IMR-90 (cell line): Measurements from ENCODE around the gene ATG14. TPM values are rescaled to one million over a fixed set of nuclear protein-coding genes. Genes with fewer than 3 reads are reported as not detected.

Source experiments
- ATAC-seq: fragments of 200-7000 bp; cut with Tn5 transposase; 2 replicates; pipeline ENCODE4 v1.9.1; 2020; ENCODE audit warnings: low read depth, mild to moderate bottlenecking, moderate library complexity
- BruUV-seq: library from RNA; stranded (reverse); fragments of 400-500 nt; replicated peaks from 2 replicates; lab custom pipeline; 2021; lab: Mats Ljungman, UMichigan
- CTCF ChIA-PET: fragments of 300-600 bp; formaldehyde crosslinking; extraction: SDS; loops from one replicate; lab custom pipeline; 2021; ENCODE audit warnings: antibody characterized with exemption; lab: Yijun Ruan, JAX
- POLR2A ChIA-PET: fragments of 300-600 bp; sonication (Branson Sonifier 250); formaldehyde crosslinking; loops from one replicate; lab custom pipeline; 2022; ENCODE audit warnings: antibody characterized with exemption; ENCODE audit not compliant: unreplicated experiment; lab: Charles Lee
- DNase-seq: peaks from one replicate; pipeline ENCODE4 v3.0.0; 2013
- H2AFZ ChIP-seq: replicated peaks from 2 replicates; pipeline ENCODE3; 2013; ENCODE audit warnings: low read length, mild to moderate bottlenecking; ENCODE audit not compliant: poor library complexity
- H2AK5ac ChIP-seq: 2 replicates; pipeline ENCODE4 v1.6.1; 2013; ENCODE audit warnings: low read depth, low read length, inconsistent platforms
- H2AK9ac ChIP-seq: replicated peaks from 2 replicates; pipeline ENCODE3; 2013; ENCODE audit warnings: mild to moderate bottlenecking, low read depth, low read length, moderate library complexity; ENCODE audit not compliant: poor library complexity
- H2BK120ac ChIP-seq: 2 replicates; pipeline ENCODE4 v1.6.1; 2013; ENCODE audit warnings: low read depth, low read length, inconsistent platforms
- H2BK15ac ChIP-seq: 3 replicates; pipeline ENCODE4 v1.6.1; 2013; ENCODE audit warnings: low read depth, low read length, inconsistent platforms
- H2BK20ac ChIP-seq: 2 replicates; pipeline ENCODE4 v1.6.1; 2013; ENCODE audit warnings: low read depth, mild to moderate bottlenecking, inconsistent platforms, low read length, moderate library complexity
- H2BK5ac ChIP-seq: 2 replicates; pipeline ENCODE4 v1.6.1; 2013; ENCODE audit warnings: mild to moderate bottlenecking, low read depth, low read length, inconsistent platforms; ENCODE audit not compliant: poor library complexity, severe bottlenecking
- H3K14ac ChIP-seq: replicated peaks from 2 replicates; pipeline ENCODE4 v1.6.1; 2013; ENCODE audit warnings: low read depth, low read length, inconsistent platforms
- H3K18ac ChIP-seq: 2 replicates; pipeline ENCODE4 v1.6.1; 2013; ENCODE audit warnings: low read depth, low read length, control low read depth
- H3K23ac ChIP-seq: 2 replicates; pipeline ENCODE4 v1.6.1; 2013; ENCODE audit warnings: low read depth, low read length, inconsistent platforms
- H3K27ac ChIP-seq: 2 replicates; pipeline ENCODE4 v1.5.1; 2013; ENCODE audit warnings: mild to moderate bottlenecking, control low read depth, low read length; ENCODE audit not compliant: insufficient read depth
- H3K27me3 ChIP-seq: 2 replicates; pipeline ENCODE4 v1.6.1; 2013; ENCODE audit warnings: low read length; ENCODE audit not compliant: control insufficient read depth, insufficient read depth
- H3K36me3 ChIP-seq: 2 replicates; pipeline ENCODE4 v1.6.1; 2013; ENCODE audit warnings: low read length, mixed read lengths; ENCODE audit not compliant: control insufficient read depth, insufficient read depth
- H3K4ac ChIP-seq: 2 replicates; pipeline ENCODE4 v1.6.1; 2013; ENCODE audit warnings: low read depth, low read length, inconsistent platforms
- H3K4me1 ChIP-seq: 2 replicates; pipeline ENCODE4 v1.6.1; 2013; ENCODE audit warnings: low read length, mixed read lengths; ENCODE audit not compliant: control insufficient read depth, insufficient read depth
- H3K4me2 ChIP-seq: 2 replicates; pipeline ENCODE4 v1.6.1; 2013; ENCODE audit warnings: low read depth, mild to moderate bottlenecking, control low read depth, low read length, moderate library complexity
- H3K4me3 ChIP-seq: 2 replicates; pipeline ENCODE4 v1.5.1; 2013; ENCODE audit warnings: low read depth, mild to moderate bottlenecking, control low read depth, low read length, moderate library complexity; ENCODE audit not compliant: insufficient read depth
- H3K56ac ChIP-seq: 2 replicates; pipeline ENCODE4 v1.6.1; 2013; ENCODE audit warnings: low read length, inconsistent platforms; ENCODE audit not compliant: insufficient read depth; ENCODE audit errors: extremely low read depth
- H3K79me1 ChIP-seq, 2 experiments: 2 replicates each; pipeline ENCODE4 v1.6.1; 2013; ENCODE audit warnings: low read length in 2 of 2, inconsistent platforms in 1 of 2, low read depth in 1 of 2
- H3K9ac ChIP-seq: 2 replicates; pipeline ENCODE4 v1.6.1; 2013; ENCODE audit warnings: low read depth, low read length, control low read depth
- H3K9me1 ChIP-seq: 2 replicates; pipeline ENCODE4 v1.6.1; 2013; ENCODE audit warnings: low read length, inconsistent platforms; ENCODE audit not compliant: insufficient read depth
- H3K9me3 ChIP-seq: 2 replicates; pipeline ENCODE4 v1.6.1; 2013; ENCODE audit warnings: low read length; ENCODE audit not compliant: control insufficient read depth, insufficient read depth
- H4K20me1 ChIP-seq: 2 replicates; pipeline ENCODE4 v1.6.1; 2013; ENCODE audit warnings: low read length, inconsistent platforms; ENCODE audit not compliant: insufficient read depth
- H4K5ac ChIP-seq: 2 replicates; pipeline ENCODE4 v1.6.1; 2013; ENCODE audit warnings: mild to moderate bottlenecking, low read depth, low read length, control low read depth
- H4K8ac ChIP-seq, 2 experiments: 2 replicates each; pipeline ENCODE4 v1.6.1; 2013; ENCODE audit warnings: low read depth in 2 of 2, low read length in 2 of 2, control low read depth in 1 of 2, inconsistent platforms in 1 of 2
- H4K91ac ChIP-seq: 2 replicates; pipeline ENCODE4 v1.6.1; 2013; ENCODE audit warnings: low read depth, low read length, inconsistent platforms; ENCODE audit not compliant: insufficient read depth
- BHLHE40 ChIP-seq: fragments of 150-350 bp; IDR thresholded peaks from 2 replicates; pipeline ENCODE4 v1.6.1; 2016; ENCODE audit warnings: mild to moderate bottlenecking, low read depth, low read length
- CEBPB ChIP-seq: IDR thresholded peaks from 2 replicates; pipeline ENCODE4 v1.6.1; 2012; ENCODE audit warnings: low read depth, low read length, improper control_type of control experiment
- CHD1 ChIP-seq: IDR thresholded peaks from 2 replicates; pipeline ENCODE4 v1.6.1; 2012; ENCODE audit warnings: low read depth, low read length, improper control_type of control experiment
- FOS ChIP-seq: fragments of 150-350 bp; IDR thresholded peaks from 2 replicates; pipeline ENCODE4 v1.6.1; 2016; ENCODE audit warnings: low read depth, low read length
- MAFK ChIP-seq: IDR thresholded peaks from 2 replicates; pipeline ENCODE4 v1.6.1; 2012; ENCODE audit warnings: low read depth, low read length, improper control_type of control experiment
- MAZ ChIP-seq: IDR thresholded peaks from 2 replicates; pipeline ENCODE4 v1.6.1; 2012; ENCODE audit warnings: low read depth, mild to moderate bottlenecking, low read length, improper control_type of control experiment, moderate library complexity, borderline replicate concordance
- MXI1 ChIP-seq: IDR thresholded peaks from 2 replicates; pipeline ENCODE4 v1.6.1; 2012; ENCODE audit warnings: low read depth, mild to moderate bottlenecking, low read length, moderate library complexity, borderline replicate concordance
- NFE2L2 ChIP-seq: fragments of 150-350 bp; IDR thresholded peaks from 2 replicates; pipeline ENCODE4 v1.6.1; 2016; ENCODE audit warnings: low read depth, mild to moderate bottlenecking, low read length
- POLR2A ChIP-seq: IDR thresholded peaks from 2 replicates; pipeline ENCODE4 v1.6.1; 2012; ENCODE audit warnings: mild to moderate bottlenecking, low read depth, low read length
- RAD21 ChIP-seq: IDR thresholded peaks from 2 replicates; pipeline ENCODE4 v1.6.1; 2012; ENCODE audit warnings: low read length, improper control_type of control experiment
- RCOR1 ChIP-seq: IDR thresholded peaks from 2 replicates; pipeline ENCODE4 v1.6.1; 2012; ENCODE audit warnings: mild to moderate bottlenecking, low read length, improper control_type of control experiment; ENCODE audit not compliant: insufficient replicate concordance
- RFX5 ChIP-seq: IDR thresholded peaks from 2 replicates; pipeline ENCODE4 v1.8.0; 2012; ENCODE audit warnings: low read depth, mild to moderate bottlenecking, low read length, moderate library complexity
- WGBS, 2 experiments: methylation state at CpG; one replicate each; pipeline versions ENCODE4 v1.1.5 to v1.1.7; 2013; ENCODE audit warnings: missing lambda C conversion rate in 2 of 2; ENCODE audit not compliant: insufficient read length in 1 of 2; ENCODE audit errors: extremely low coverage in 2 of 2; 5-methylcytosine and 5-hydroxymethylcytosine counted together
- dilution Hi-C: fragments of 300-500 bp; cut with HindIII; formaldehyde crosslinking; loops from one replicate; pipeline ENCODE4 v1.14.3; 2018; ENCODE audit warnings: low sequenced_read_pairs; ENCODE audit not compliant: unreplicated experiment
- in situ Hi-C: fragments of 300-500 bp; cut with MboI; formaldehyde crosslinking; loops from 3 replicates; pipeline ENCODE4 v1.14.3; 2019; ENCODE audit warnings: low sequenced_read_pairs, inconsistent platforms, mixed read lengths
- intact Hi-C: fragments of 100-400 bp; cut with micrococcal nuclease; formaldehyde crosslinking; loops from 2 replicates; pipeline ENCODE4 v1.10.0; 2022
- polyA plus RNA-seq, 3 experiments: library from polyadenylated mRNA; depleted of rRNA; stranded (reverse); fragments of >200 nt; gene quantifications; 2 replicates each; pipeline ENCODE4 v1.2.3, GENCODE V29; 2012; ENCODE audit warnings: low replicate concordance in 1 of 3
- total RNA-seq: library from RNA; depleted of rRNA; stranded (reverse); fragments of >200 nt; gene quantifications from 2 replicates; pipeline ENCODE4 v1.2.3, GENCODE V29; 2012
- TF ChIP-seq, protein P1 (sequence below): conservative IDR thresholded peaks from 2 replicates; pipeline ENCODE4 v1.5.1; 2012; ENCODE audit warnings: mild to moderate bottlenecking, low read depth, low read length, improper control_type of control experiment
- TF ChIP-seq, protein P2 (sequence below): fragments of 150-350 bp; IDR thresholded peaks from 2 replicates; pipeline ENCODE4 v1.6.1; 2016; ENCODE audit warnings: low read depth, mild to moderate bottlenecking, low read length, moderate library complexity, borderline replicate concordance
- TF ChIP-seq, protein P3 (sequence below): fragments of 150-350 bp; IDR thresholded peaks from 2 replicates; pipeline ENCODE4 v1.6.1; 2017; ENCODE audit warnings: mild to moderate bottlenecking, antibody characterized with exemption, low read length, low read depth

Gene ATG14
- total and polyA plus RNA-seq, 2 of the 4 experiments (the other 2 are of a cell fraction) = 5.0 to 12.4 TPM

DNA sequence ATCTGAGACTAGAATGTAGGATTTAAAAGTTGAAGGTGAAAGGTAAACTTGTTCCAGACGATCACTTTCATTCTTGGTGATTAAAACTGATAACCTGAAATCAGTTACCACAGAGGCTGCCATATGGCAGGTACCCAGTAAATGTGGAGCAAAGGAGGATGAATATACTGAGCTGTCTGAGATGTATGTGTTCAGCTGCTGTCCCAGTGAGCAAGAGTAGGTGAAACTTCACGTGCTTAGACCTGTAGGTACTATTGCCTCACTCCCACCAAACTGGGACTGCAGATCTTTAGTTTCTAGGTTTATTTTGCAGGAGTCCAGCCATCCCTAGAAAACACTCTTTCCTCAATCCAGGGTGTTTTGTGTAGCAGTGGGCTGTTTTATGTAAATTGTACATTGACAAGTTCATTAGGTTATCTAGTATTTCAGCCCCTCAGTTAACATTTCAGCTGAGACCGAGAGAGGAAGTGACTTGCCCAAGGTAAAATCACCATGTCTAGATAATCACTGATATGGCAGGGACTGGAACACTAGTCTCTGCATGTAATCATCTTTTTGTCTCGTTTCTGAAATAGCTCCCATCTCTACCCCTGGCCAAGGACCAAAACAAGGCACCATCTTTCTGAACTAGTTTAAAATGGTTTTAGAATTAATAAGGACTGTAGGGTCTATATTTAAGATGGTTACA is 62.7 kb downstream of the ATG14 start:
- Histone ChIP-seq H3K4me3 (no peak overlapping the region), H2BK120ac (no peak overlapping the region), H3K9me1 (peaks cover 7% of the 10 kb centered on the region), H2AK9ac (no peak overlapping the region), H3K18ac (no peak overlapping the region), H4K5ac (no peak overlapping the region), H3K23ac (no peak overlapping the region), H3K9ac (no peak overlapping the region), H3K14ac (no peak overlapping the region), H2BK5ac (no peak overlapping the region), H3K56ac (no peak overlapping the region), H2BK20ac (no peak overlapping the region), H4K8ac (no peak overlapping the region), H3K4me2 (no peak overlapping the region), H4K20me1 (peaks cover 36% of the 10 kb centered on the region; the same call in 1 of the 2 replicates), H3K4me1 (no peaks in the 10 kb centered on the region), H3K79me1 (peaks cover 39 to 73% of the 10 kb centered on the region in 2 experiments), H3K27me3 (no peaks in the 10 kb centered on the region), H2BK15ac (no peak overlapping the region), H2AFZ (no peak overlapping the region), H2AK5ac (no peak overlapping the region), H3K27ac (no peak overlapping the region), H3K9me3 (no peaks in the 10 kb centered on the region), H3K4ac (no peak overlapping the region), H4K91ac (no peak overlapping the region), H3K36me3 (peaks cover 22% of the 10 kb centered on the region)
- intact Hi-C loops = no loop called here
- no peak for DNase-seq
- no TSS peak for BruUV-seq
- WGBS, 2 experiments = 17% methylated on average over 1 of the region's 4 CpGs; no CpG with 5 or more reads in 1 of the 2 experiments
- ATAC-seq = no peak
- in situ Hi-C loops = no loop called here
- ChIA-PET CTCF (interaction anchor here (1.4 kb wide), 1 partner anchor 16 kb away, joined by 4 read pairs; no protein-coding TSS in a partner anchor), POLR2A (no interaction called here)
- TF ChIP-seq RFX5 (no peak), MAZ (no peak), POLR2A (no peak), FOS (no peak), CHD1 (no peak), MAFK (no peak), NFE2L2 (no peak), MXI1 (no peak), BHLHE40 (no peak), RAD21 (no peak), RCOR1 (no peak), CEBPB (no peak)
- TF ChIP-seq, protein P1, sequence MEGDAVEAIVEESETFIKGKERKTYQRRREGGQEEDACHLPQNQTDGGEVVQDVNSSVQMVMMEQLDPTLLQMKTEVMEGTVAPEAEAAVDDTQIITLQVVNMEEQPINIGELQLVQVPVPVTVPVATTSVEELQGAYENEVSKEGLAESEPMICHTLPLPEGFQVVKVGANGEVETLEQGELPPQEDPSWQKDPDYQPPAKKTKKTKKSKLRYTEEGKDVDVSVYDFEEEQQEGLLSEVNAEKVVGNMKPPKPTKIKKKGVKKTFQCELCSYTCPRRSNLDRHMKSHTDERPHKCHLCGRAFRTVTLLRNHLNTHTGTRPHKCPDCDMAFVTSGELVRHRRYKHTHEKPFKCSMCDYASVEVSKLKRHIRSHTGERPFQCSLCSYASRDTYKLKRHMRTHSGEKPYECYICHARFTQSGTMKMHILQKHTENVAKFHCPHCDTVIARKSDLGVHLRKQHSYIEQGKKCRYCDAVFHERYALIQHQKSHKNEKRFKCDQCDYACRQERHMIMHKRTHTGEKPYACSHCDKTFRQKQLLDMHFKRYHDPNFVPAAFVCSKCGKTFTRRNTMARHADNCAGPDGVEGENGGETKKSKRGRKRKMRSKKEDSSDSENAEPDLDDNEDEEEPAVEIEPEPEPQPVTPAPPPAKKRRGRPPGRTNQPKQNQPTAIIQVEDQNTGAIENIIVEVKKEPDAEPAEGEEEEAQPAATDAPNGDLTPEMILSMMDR = no peak
- TF ChIP-seq, protein P2, sequence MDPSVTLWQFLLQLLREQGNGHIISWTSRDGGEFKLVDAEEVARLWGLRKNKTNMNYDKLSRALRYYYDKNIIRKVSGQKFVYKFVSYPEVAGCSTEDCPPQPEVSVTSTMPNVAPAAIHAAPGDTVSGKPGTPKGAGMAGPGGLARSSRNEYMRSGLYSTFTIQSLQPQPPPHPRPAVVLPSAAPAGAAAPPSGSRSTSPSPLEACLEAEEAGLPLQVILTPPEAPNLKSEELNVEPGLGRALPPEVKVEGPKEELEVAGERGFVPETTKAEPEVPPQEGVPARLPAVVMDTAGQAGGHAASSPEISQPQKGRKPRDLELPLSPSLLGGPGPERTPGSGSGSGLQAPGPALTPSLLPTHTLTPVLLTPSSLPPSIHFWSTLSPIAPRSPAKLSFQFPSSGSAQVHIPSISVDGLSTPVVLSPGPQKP = no peak
- TF ChIP-seq, protein P3, sequence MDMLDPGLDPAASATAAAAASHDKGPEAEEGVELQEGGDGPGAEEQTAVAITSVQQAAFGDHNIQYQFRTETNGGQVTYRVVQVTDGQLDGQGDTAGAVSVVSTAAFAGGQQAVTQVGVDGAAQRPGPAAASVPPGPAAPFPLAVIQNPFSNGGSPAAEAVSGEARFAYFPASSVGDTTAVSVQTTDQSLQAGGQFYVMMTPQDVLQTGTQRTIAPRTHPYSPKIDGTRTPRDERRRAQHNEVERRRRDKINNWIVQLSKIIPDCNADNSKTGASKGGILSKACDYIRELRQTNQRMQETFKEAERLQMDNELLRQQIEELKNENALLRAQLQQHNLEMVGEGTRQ = no peak
- dilution Hi-C loops = no loop called here
